ENCODE data around the gene RAB11B.
"Not testable (repeated sequence)": the region's sequence is repeated elsewhere in the genome, so short reads cannot be mapped to it uniquely, and the experiment has no call there.

The RAB11B gene

DNA sequence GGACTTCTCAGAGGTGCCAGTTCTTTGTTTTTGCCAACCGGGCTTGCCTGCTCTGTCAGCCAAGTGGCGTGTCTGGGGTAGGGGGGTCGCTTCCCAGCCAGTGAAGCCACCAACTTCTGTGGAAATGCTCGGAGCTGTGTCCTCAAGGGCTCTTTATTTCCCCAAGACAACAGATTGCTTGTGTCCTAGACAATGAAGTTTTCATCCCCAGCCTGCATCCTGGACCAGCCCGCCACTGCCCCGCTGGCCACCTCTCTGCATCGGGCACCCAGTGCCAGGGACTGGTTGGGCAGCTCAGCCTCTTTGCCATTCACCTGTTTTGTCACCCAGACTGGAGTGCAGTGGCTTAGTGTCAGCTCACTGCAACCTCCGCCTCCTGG lies 3.7 kb downstream of the RAB11B start:
- no peak for DNase-seq (ENCODE audit: low read depth in 2 of 2)

DNA sequence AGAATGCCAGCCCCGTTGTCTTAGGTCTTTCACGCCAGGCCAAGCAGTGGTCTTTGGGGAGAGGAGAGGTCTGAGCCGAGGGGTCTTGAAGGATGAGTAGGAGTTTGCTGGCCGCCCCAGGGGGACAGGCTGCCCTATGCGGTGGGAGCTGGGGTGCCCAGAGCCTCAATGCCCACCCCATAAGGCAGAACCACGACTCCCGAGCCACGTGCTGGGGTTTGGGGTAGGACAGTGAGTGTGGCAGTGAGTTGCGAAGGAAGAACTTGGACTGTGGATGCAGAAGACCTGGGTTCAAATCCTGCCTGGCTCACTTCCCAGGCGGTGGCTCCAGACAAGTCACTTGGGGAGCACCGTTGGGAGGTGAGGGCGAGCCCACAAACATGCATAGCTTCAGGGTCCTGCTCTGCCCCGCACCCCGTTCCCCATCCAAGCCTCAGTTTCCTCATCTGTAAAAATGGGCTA lies 5.5 kb downstream of the RAB11B start:
- DNase-seq (ENCODE audit: low read depth in 2 of 2): no peak

DNA sequence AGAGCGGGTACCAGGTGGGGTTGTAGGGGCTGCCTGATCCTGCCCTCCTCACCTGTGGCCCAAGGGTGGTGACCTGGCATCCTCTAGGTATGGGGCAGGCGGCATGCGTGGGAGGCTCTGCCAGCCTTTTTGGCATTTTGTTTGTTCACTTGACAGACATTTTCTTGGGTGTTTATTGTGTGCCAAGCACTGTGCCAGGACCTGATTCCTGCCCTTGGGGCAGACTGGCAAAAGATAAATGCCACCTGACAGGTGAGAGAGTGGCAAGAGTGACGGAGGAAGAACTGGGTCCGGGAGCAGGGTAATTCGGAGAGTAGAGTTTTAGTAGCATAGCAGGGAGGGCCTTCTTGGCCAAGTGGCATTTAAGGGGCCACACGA lies 6.0 kb downstream of the RAB11B start:
- DNase-seq (ENCODE audit: low read depth in 2 of 2): no peak

DNA sequence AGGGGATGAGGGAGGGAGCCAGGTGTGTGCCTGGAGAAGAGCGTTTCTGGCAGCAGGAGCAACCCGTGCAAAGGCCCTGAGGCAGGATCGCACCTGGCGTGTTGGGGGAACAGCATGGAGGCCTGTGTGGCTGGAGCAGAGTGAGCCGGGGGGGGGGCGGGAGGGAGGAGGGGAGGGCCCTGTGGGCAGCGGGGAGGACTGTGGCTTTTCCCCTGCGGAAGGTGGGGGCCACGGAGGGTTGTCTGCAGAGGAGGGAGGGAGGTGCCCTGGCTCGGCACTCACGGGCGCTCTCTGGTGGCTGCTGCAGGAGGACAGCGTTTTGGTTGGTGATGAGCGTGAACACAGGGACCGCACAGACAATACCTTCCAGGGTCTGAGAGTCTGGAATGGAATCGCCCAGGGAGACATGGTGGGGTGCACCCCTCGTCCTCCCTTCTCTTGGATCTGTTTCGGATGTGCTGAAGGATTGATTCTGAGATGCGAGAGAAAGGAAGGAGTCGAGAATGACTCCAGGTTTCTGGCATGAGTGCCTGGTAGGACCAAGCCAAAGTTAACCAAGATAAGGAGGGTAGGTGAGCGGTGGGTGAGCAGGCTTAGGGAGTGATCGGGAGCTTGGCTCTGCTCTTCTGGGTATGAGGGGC lies 6.5 kb downstream of the RAB11B start:
- DNase-seq (ENCODE audit: low read depth in 2 of 2): peak; percentile 34 to 49

DNA sequence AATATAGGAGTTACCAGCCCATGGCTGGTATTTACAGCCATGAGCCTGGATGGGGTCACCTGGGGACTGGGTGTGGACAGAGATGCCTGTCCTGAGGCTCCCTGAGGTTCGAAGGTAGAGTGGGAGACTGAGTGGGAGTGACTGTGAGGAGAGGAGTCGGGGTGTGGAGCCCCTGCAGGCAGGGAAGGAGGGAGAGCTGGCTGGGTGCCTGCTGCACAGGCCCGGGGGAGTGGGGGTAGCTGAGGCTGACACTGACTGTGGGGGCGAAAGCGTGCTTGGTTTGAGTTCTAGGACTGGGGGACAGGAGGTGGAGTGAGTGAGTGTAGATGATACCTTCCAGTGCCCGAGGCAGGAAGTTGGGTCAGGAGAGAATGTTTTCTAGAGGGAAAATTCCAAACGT lies 7.1 kb downstream of the RAB11B start:
- no peak for DNase-seq (ENCODE audit: low read depth in 2 of 2)

DNA sequence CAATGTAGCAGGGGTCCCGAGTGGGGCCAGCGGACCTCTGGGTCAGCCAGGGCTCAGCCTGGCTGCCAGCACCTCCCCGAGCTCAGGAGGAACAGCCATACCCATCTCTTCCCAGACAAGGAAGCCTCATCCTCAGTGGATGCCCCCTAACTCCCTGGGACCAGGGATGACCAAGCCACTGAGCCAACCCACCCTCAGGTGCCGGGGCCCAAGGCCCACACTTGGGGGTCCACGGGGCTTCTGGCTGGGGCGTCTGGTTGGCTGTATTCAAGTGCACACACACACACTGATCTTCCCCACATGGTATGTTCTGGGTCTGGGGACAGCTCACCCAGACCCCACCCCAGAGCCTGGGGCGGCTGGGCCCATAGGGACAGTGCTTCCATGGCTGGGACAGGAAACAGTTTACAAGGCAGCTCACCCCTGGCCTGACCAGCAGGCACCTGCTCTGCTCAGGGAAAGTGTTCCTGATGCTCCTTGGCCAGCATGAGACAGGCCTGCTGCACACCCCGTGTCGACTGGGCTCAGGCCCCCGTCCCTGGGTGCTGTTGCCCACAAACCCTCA lies 7.7 kb downstream of the RAB11B start:
- no peak for DNase-seq (ENCODE audit: low read depth in 2 of 2)

DNA sequence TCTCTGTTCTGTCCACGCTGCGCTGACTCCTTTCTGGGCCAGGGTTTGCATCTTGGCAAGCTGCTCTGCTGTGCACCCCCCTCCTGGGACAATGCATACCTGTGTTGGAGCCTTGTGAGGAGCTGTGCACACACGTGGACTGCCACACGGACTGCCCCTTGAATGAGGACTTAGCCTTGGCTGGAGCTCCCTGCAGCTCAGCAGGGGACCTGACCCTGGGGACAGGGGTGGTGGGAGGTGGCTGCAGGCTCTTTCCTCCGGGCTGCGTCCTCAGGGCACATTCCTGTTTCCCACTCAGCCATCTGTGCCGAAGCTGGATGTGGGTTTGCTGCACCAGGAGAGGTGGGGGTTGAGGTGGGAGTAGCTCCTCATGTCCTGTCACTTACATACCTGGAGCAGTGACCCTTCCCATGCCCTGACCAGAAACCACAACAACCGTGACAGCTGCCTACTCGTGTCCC lies 8.2 kb downstream of the RAB11B start:
- no peak for DNase-seq (ENCODE audit: low read depth in 2 of 2)

DNA sequence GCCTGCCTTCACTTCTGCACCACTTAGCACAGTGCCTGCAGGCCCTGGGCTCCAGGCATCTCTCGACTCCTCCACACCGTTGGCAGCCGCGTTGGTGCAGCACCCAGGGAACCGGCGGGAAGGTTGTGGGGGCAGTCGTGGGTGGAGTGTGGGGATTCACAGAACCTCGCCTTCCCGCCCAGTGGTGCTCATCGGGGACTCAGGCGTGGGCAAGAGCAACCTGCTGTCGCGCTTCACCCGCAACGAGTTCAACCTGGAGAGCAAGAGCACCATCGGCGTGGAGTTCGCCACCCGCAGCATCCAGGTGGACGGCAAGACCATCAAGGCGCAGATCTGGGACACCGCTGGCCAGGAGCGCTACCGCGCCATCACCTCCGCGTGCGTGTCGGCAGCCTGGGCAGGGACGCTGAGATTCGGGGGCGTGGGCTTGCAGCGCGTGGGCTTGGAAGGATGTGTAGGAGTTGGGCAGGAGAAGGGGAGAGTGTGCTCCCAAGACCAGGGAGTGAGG lies 9.6 kb downstream of the RAB11B start:
- DNase-seq (ENCODE audit: low read depth in 2 of 2): no peak

DNA sequence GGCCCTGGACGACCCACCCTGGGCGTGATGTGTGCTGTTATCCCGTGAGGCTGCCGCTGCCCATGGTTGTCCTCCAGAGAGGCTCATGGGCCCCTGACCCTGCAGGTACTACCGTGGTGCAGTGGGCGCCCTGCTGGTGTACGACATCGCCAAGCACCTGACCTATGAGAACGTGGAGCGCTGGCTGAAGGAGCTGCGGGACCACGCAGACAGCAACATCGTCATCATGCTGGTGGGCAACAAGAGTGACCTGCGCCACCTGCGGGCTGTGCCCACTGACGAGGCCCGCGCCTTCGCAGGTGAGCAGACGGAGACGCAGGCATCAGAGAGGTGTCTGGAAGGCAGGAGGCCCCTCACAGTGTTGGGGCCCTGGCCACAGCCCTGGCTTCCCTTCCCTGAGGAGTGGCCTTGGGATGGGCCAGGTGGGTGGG lies 11.8 kb downstream of the RAB11B start:
- DNase-seq (ENCODE audit: low read depth in 2 of 2): no peak

DNA sequence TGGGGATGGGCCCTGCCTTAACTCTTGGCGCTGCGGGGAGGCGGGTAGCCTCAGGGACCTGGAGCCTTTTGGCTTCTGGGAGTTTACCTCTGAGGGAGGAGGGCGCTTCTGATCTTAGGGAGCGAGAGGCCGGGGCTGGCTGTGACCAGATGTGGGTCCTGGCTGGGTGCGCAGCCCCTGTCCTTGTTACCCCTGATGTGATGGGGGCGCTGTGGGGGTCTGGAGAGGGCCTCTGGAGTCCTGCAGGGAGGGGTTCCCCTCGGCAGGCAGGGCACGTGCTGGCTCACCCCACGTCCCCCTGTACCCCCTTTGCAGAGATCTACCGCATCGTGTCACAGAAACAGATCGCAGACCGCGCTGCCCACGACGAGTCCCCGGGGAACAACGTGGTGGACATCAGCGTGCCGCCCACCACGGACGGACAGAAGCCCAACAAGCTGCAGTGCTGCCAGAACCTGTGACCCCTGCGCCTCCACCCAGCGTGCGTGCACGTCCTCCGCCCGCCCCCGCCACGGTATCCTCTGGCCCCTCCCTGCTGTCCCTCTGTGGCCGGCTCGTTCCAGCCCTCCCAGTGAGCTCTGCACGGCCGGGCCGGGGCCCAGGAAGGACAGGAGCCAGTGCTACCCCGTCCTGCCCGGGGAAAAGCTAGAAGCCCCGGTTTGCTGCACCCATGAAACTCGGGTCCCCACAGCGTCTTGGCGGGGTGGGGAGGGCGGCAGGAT lies 13.1 kb downstream of the RAB11B start:
- DNase-seq (ENCODE audit: low read depth in 2 of 2): no peak

DNA sequence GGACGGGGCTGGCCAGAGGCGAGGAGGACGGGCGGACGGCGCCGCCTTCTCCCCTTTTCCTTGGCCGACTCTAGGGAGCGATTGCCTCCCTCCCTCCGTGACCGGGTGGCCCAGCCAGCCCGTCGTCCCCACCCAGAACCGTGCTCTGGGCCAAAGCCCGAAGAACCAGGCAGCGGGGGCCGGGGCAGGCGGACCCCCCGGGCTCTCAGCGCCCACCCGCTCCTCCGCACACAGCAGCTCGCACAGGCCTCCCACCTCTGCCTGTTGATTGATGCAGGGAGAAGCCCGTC lies 13.6 kb downstream of the RAB11B start:
- DNase-seq (ENCODE audit: low read depth in 2 of 2): no peak

DNA sequence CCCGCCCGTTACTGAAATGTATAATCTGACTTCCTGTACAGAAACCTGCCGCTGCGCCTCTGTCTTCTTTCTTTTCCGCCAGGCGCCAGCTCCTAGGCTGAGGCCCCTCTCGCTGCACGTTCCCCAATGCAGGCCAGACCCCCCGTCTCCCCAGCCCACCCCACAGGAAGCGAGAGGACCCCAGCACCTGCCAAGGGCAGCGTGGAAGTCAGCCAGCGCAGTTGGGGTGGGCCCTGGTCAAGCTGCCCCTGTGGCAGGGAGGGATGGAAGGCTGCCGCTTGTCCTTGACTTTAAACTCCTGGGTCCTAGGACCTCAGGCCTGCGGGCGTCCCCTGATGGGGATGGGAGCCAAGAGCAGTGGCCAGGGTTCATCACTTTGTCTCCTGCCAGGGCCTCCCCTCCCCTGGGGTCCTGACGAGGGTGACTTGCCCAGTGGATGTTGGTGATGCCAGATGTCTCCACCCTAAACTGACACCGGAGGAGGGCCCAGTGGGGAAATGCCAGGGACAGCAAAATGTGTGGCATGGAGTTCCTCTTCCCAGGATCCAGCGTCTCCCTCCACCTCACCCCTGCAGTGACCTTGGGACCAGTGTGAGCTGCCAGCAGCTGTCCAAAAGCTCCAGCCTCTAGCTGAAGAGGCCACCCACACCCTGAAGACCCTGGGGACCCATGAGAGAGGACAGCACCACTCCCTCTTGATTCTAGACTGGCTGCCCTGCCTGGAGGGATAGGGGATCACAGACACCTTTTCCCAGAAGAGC lies 14.4 kb downstream of the RAB11B start:
- DNase-seq (ENCODE audit: low read depth in 2 of 2): no peak

DNA sequence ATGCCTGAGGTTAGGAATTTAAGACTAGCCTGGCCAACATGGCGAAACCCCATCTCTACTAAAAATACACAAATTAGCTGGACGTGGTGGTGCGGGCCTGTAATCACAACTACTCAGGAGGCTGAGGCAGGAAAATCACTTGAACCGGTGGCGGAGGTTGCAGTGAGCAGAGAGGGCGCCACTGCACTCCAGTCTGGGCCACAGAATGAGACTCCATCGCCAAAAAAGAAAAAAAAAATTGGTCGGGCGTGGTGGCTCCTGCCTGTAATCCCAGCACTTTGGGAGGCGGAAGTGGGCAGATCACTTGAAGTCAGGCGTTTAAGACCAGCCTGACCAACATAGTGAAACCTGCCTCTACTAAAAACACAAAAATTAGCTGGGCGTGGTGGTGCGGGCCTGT lies 20.6 kb downstream of the RAB11B start:
- DNase-seq (ENCODE audit: low read depth in 2 of 2): not testable (repeated sequence)

DNA sequence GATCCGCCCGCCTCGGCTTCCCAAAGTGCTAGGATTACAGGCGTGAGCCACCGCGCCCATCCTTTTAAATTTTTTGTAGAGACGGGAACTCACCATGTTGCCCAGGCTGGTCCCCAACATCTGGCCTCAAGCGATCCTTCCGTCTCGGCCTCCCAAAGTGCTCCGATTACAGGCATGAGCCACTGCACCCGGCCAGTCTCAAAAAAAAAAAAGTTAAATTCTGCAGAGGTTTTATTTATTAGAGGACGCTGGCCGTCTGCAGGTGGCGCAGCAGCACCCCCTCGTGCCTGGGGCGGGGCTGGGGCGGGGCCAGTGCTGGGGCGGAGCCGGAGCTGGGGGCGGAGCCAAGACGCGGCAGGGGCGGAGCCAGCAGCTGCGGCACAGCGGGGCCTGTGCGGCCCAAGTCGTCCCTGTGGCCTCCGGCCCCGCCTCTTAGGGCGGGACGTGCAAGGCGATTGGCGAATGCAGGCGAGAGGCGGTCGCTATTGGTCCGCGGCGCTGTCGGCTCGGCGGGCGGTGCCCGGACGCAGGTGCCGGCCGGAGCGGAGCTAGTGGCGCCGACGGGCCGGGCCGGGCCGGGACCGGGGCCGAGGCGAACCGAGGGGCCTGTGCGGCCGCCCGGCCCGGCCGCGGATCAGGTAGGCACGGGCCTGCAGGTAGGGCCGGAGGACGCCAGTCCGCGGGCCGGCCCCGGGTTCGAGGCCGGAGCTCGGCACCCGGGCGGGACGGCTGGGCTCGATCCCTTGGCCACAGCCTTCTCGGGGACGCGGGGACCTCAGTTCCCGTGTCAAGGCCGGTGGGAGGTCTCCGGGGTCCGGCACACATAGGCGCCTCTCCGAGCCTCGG lies 22.8 kb downstream of the RAB11B start, which contains the start of gene MARCHF2:
Gene MARCHF2 (plus strand): TSS at position 523 of the 846 bp plus-strand sequence. CDS start 8,536 bp downstream, outside the sequence.
- peak; percentile 90 to 94 for DNase-seq (ENCODE audit: low read depth in 2 of 2)

DNA sequence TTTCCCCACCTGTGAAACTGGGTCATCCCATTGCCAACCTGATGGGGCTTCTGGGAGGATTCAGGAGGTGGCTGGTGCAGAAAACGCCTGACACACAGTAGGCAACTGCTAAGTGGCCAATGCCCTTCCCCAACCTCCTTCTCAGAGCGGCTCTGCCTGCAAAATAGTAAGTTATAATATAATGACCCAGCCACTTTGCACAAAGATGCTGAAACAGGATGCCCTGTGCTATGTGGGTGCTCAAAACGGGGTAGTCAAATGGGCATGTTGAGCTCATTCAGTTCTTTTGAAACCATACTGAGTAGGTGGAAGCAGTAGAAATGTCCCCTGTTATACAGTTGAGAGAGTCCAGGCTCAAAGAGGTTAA lies 23.5 kb downstream of the RAB11B start:
- no peak for DNase-seq (ENCODE audit: low read depth in 2 of 2)

DNA sequence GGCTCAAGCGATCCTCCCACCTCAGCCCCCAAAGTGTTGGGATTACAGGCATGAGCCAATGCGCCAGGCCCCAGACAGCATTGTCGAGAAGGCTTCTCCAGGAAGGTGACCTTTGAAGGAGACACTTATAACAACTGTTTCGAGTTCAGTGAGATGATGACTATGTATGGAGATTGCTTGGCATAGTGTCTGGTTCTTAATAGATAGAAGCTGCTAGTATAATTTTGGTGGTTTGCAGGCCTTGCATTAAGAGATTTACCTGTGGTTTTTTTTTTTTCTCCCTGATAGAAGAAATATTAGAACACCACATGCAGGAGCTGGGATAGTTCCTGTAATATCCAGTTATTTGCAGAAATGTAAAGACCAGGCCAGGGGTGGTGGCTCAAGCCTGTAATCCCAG lies 26.6 kb downstream of the RAB11B start:
- no peak for DNase-seq (ENCODE audit: low read depth in 2 of 2)

DNA sequence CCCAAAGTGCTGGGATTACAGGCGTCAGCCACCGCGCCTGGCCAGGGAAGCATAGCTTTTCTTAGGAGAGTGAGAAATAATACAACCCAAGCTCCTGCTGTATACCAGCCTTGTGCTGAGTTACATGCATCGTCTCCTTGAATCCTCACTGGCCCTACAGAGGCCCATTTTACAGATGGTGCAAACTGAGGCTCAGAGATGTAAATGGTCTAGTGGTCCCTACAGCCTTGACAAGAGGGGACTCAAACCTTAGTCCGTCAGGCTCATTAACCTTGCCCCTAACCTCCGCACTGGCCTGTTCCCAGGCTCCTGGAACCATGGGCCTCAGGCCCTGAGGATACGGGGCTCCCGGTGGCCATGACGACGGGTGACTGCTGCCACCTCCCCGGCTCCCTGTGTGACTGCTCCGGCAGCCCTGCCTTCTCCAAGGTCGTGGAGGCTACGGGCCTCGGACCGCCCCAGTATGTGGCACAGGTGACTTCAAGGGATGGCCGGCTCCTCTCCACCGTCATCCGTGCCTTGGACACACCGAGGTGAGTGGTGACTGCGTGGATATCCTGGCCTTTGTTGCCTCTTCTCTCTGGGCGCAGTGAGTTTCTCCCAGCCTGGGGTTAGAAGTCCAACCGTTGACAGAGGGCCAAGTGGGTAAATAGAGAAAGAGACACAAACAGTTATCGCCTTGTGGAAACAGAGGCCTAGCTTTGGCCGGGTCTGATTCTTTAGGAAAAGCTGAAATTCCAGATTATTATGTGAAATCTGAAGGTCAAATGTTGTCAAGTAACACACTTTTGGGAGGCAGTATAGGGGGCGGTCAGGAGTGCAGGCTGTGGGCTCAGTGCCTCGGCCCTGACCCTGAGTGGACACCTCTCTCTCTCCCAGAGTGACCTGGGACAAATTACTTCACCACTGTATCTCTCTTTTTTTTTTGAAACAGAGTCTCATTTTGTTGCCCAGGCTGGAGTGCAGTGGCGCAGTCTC lies 31.6 kb downstream of the RAB11B start:
- DNase-seq (ENCODE audit: low read depth in 2 of 2): no peak

DNA sequence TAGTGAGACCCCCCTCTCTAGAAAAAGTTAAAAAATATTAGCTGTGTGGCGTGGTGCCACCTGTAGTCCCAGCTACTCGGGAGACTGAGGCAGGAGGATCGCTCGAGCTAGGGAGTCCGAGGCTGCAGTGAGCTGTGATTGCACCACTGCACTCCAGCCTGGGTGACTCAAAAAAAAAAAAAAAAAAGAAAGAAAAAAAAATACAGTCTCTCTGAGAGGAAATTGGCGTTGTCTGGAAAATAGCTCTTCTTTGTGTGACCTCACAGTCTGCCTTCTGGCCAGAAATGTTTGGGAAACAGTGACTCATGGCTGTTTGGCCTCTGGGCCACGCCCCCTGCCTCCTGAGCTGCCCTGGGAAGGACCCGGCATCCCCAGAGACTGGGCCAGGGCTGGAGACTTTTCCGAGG lies 33.7 kb downstream of the RAB11B start:
- no peak for DNase-seq (ENCODE audit: low read depth in 2 of 2)

DNA sequence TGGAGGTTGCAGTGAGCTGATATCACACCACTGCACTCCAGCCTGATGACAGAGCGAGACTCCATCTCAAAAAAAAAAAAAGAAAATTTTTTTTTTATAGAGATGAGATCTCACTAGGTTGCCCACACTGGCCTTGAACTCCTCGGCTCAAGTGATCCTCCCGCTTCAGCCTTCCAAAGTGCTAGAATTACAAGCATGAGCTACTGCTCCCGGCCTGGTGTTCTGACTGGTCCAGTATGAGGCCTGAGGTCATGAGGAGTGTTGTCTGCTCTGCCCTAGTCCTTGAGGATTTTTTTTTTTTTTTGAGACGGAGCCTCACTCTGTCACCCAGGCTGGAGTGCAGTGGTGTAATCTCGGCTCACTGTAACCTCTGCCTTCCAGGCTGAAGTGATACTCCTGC lies 35.2 kb downstream of the RAB11B start:
- not testable (repeated sequence) for DNase-seq (ENCODE audit: low read depth in 2 of 2)

DNA sequence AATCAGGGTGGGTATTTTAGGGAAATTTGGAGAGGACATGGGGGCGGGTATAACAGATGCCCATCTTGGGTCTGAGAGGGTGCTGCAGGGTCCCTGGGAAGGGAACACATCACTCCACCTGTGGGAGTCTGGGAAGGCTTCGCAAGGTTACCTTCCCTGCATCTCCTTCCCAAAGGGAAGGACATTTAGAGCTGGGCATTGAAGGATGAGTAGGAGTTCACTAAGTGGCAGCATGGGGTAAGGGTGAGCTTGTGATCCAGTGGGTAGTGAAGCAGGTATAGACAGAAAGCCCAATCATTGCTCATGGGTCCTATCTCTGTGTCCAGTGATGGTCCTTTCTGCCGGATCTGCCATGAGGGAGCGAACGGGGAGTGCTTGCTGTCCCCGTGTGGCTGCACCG lies 36.1 kb downstream of the RAB11B start:
- no peak for DNase-seq (ENCODE audit: low read depth in 2 of 2)
